Measurements from ENCODE around the gene VPS16. TPM values are rescaled to one million over a fixed set of nuclear protein-coding genes. Genes with fewer than 3 reads are reported as not detected.
A peak's percentile ranks its signal among the peaks of the same experiment; 100 is the strongest.

Gene VPS16
- total RNA-seq, 1 experiment from 2014 or later, result 22.2 TPM

GRCh38 chr20:2836035-2836434 lies 4.5 kb upstream of the VPS16 start:
- CTCF ChIA-PET, result no interaction called here
- no peaks in the 10 kb centered on the region for H3K27me3 Mint-ChIP-seq (ENCODE audit: unreplicated experiment)
- no peaks in the 10 kb centered on the region for H3K9me3 Mint-ChIP-seq (ENCODE audit: low read depth, unreplicated experiment)
- peaks cover 8% of the 10 kb centered on the region for H3K4me1 Mint-ChIP-seq (ENCODE audit: low read depth, unreplicated experiment)
- intact Hi-C loops (cut with micrococcal nuclease; ENCODE audit: unreplicated experiment), result no loop called here
- no peak for DNase-seq
- H3K4me3 Mint-ChIP-seq (ENCODE audit: low read depth, unreplicated experiment), result no peak overlapping the region
- TF ChIP-seq CTCF (IDR thresholded peaks at IDR 0.05; ENCODE audit: unreplicated experiment), result no peak
- BruUV-seq (replicated peaks), result no TSS peak
- peaks cover 30% of the 10 kb centered on the region for H3K36me3 Mint-ChIP-seq (ENCODE audit: insufficient read depth, unreplicated experiment)
- H3K27ac Mint-ChIP-seq (ENCODE audit: unreplicated experiment), result no peak overlapping the region

GRCh38 chr20:2837221-2837960 lies 3.2 kb upstream of the VPS16 start:
- H3K4me3 Mint-ChIP-seq (ENCODE audit: low read depth, unreplicated experiment), result no peak overlapping the region
- no peak overlapping the region for H3K27ac Mint-ChIP-seq (ENCODE audit: unreplicated experiment)
- CTCF ChIA-PET, result no interaction called here
- no peak for DNase-seq
- H3K36me3 Mint-ChIP-seq (ENCODE audit: insufficient read depth, unreplicated experiment), result peaks cover 36% of the 10 kb centered on the region
- peaks cover 8% of the 10 kb centered on the region for H3K4me1 Mint-ChIP-seq (ENCODE audit: low read depth, unreplicated experiment)
- no peaks in the 10 kb centered on the region for H3K9me3 Mint-ChIP-seq (ENCODE audit: low read depth, unreplicated experiment)
- no peak for TF ChIP-seq CTCF (IDR thresholded peaks at IDR 0.05; ENCODE audit: unreplicated experiment)
- intact Hi-C loops (cut with micrococcal nuclease; ENCODE audit: unreplicated experiment), result no loop called here
- BruUV-seq (replicated peaks), result no TSS peak
- no peaks in the 10 kb centered on the region for H3K27me3 Mint-ChIP-seq (ENCODE audit: unreplicated experiment)

GRCh38 chr20:2838170-2838797 lies 2.3 kb upstream of the VPS16 start:
- no peak for TF ChIP-seq CTCF (IDR thresholded peaks at IDR 0.05; ENCODE audit: unreplicated experiment)
- Mint-ChIP-seq H3K4me3 (ENCODE audit: low read depth, unreplicated experiment) (no peak overlapping the region), H3K27ac (ENCODE audit: unreplicated experiment) (no peak overlapping the region), H3K27me3 (ENCODE audit: unreplicated experiment) (no peaks in the 10 kb centered on the region), H3K36me3 (ENCODE audit: insufficient read depth, unreplicated experiment) (peaks cover 36% of the 10 kb centered on the region), H3K4me1 (ENCODE audit: low read depth, unreplicated experiment) (peaks cover 8% of the 10 kb centered on the region), H3K9me3 (ENCODE audit: low read depth, unreplicated experiment) (no peaks in the 10 kb centered on the region)
- BruUV-seq (replicated peaks), result no TSS peak
- DNase-seq, result no peak
- CTCF ChIA-PET, result no interaction called here
- intact Hi-C loops (cut with micrococcal nuclease; ENCODE audit: unreplicated experiment), result no loop called here

GRCh38 chr20:2838847-2839671 lies 1.5 kb upstream of the VPS16 start:
- peaks cover 8% of the 10 kb centered on the region for H3K4me1 Mint-ChIP-seq (ENCODE audit: low read depth, unreplicated experiment)
- H3K27ac Mint-ChIP-seq (ENCODE audit: unreplicated experiment), result peak overlapping the region; percentile 48
- TSS peak; percentile 23 for BruUV-seq (replicated peaks)
- peaks cover 36% of the 10 kb centered on the region for H3K36me3 Mint-ChIP-seq (ENCODE audit: insufficient read depth, unreplicated experiment)
- intact Hi-C loops (cut with micrococcal nuclease; ENCODE audit: unreplicated experiment), result no loop called here
- TF ChIP-seq CTCF (IDR thresholded peaks at IDR 0.05; ENCODE audit: unreplicated experiment), result no peak
- no peaks in the 10 kb centered on the region for H3K9me3 Mint-ChIP-seq (ENCODE audit: low read depth, unreplicated experiment)
- no peak for DNase-seq
- H3K4me3 Mint-ChIP-seq (ENCODE audit: low read depth, unreplicated experiment), result peak overlapping the region; percentile 90
- CTCF ChIA-PET, result no interaction called here
- no peaks in the 10 kb centered on the region for H3K27me3 Mint-ChIP-seq (ENCODE audit: unreplicated experiment)
